ENCODE data around the gene ZNF330.

ZNF330 gene

GRCh38 chr4:141192564-141192963 is 28.1 kb upstream of the ZNF330 start:
- TF ChIP-seq CTCF (IDR thresholded peaks at IDR 0.05; ENCODE audit: low read depth, low read length, missing control alignments) = no peak
- DNase-seq (ENCODE audit: low read depth) = no peak
- no peak overlapping the region for H3K4me3 ChIP-seq (ENCODE audit: low read depth, low read length)

GRCh38 chr4:141193516-141194034 is 27.1 kb upstream of the ZNF330 start:
- no peak for TF ChIP-seq CTCF (IDR thresholded peaks at IDR 0.05; ENCODE audit: low read depth, low read length, missing control alignments)
- no peak for DNase-seq (ENCODE audit: low read depth)
- no peak overlapping the region for H3K4me3 ChIP-seq (ENCODE audit: low read depth, low read length)

GRCh38 chr4:141195095-141195707 is 25.5 kb upstream of the ZNF330 start:
- TF ChIP-seq CTCF (IDR thresholded peaks at IDR 0.05; ENCODE audit: low read depth, low read length, missing control alignments) = no peak
- no peak overlapping the region for H3K4me3 ChIP-seq (ENCODE audit: low read depth, low read length)
- no peak for DNase-seq (ENCODE audit: low read depth)

- no peak for DNase-seq (ENCODE audit: low read depth)
- H3K4me3 ChIP-seq (ENCODE audit: low read depth, low read length) = no peak overlapping the region
- TF ChIP-seq CTCF (IDR thresholded peaks at IDR 0.05; ENCODE audit: low read depth, low read length, missing control alignments) = no peak
Measured at GRCh38 chr4:141196227-141196933, 24.3 kb upstream of the ZNF330 start.

GRCh38 chr4:141207961-141208360 is 12.7 kb upstream of the ZNF330 start:
- no peak for DNase-seq (ENCODE audit: low read depth)
- TF ChIP-seq CTCF (IDR thresholded peaks at IDR 0.05; ENCODE audit: low read depth, low read length, missing control alignments) = no peak
- H3K4me3 ChIP-seq (ENCODE audit: low read depth, low read length) = no peak overlapping the region

GRCh38 chr4:141210168-141210567 is 10.5 kb upstream of the ZNF330 start:
- no peak overlapping the region for H3K4me3 ChIP-seq (ENCODE audit: low read depth, low read length)
- TF ChIP-seq CTCF (IDR thresholded peaks at IDR 0.05; ENCODE audit: low read depth, low read length, missing control alignments) = no peak
- no peak for DNase-seq (ENCODE audit: low read depth)

Measured in GM12864 (cell line).